H9 (cell line): ENCODE measurements around the gene SRGAP1. TPM values are rescaled to one million over a fixed set of nuclear protein-coding genes. Genes with fewer than 3 reads are reported as not detected.

ENCODE experiments used
- DNase-seq: peaks from one replicate; pipeline ENCODE4 v3.0.0-alpha.2; 2017
- H2AFZ ChIP-seq: one replicate; pipeline ENCODE4 v1.6.1; 2013; ENCODE audit warnings: mild to moderate bottlenecking, low read length, control low read depth, moderate library complexity
- H2AK5ac ChIP-seq: 2 replicates; pipeline ENCODE4 v1.6.1; 2013; ENCODE audit warnings: low read length, control low read depth, mixed read lengths; ENCODE audit not compliant: insufficient read length
- H2BK120ac ChIP-seq: one replicate; pipeline ENCODE4 v1.6.1; 2013; ENCODE audit warnings: low read depth, mild to moderate bottlenecking, low read length, control low read depth, inconsistent platforms; ENCODE audit not compliant: poor library complexity, severe bottlenecking
- H2BK12ac ChIP-seq: 2 replicates; pipeline ENCODE4 v1.6.1; 2013; ENCODE audit warnings: low read length, control low read depth, mixed read lengths, low read depth; ENCODE audit not compliant: insufficient read length
- H2BK15ac ChIP-seq: 2 replicates; pipeline ENCODE4 v1.6.1; 2013; ENCODE audit warnings: low read depth, low read length, control low read depth
- H2BK20ac ChIP-seq: one replicate; pipeline ENCODE4 v1.6.1; 2013; ENCODE audit warnings: low read depth, mild to moderate bottlenecking, low read length, control low read depth, inconsistent platforms; ENCODE audit not compliant: poor library complexity, severe bottlenecking
- H2BK5ac ChIP-seq: 2 replicates; pipeline ENCODE4 v1.6.1; 2013; ENCODE audit warnings: low read length, control low read depth, mixed read lengths; ENCODE audit not compliant: insufficient read length
- H3K14ac ChIP-seq: 2 replicates; pipeline ENCODE4 v1.6.1; 2013; ENCODE audit warnings: low read length, control low read depth; ENCODE audit not compliant: insufficient read depth
- H3K18ac ChIP-seq: 2 replicates; pipeline ENCODE4 v1.6.1; 2013; ENCODE audit warnings: low read depth, mild to moderate bottlenecking, mixed read lengths, low read length, control low read depth; ENCODE audit not compliant: insufficient read length
- H3K23ac ChIP-seq: 2 replicates; pipeline ENCODE4 v1.6.1; 2013; ENCODE audit warnings: low read length, control low read depth, mixed read lengths, low read depth; ENCODE audit not compliant: insufficient read length
- H3K23me2 ChIP-seq: 2 replicates; pipeline ENCODE4 v1.6.1; 2013; ENCODE audit warnings: low read depth, mild to moderate bottlenecking, mixed read lengths, low read length, control low read depth; ENCODE audit not compliant: insufficient read length, poor library complexity, severe bottlenecking
- H3K27ac ChIP-seq: 2 replicates; pipeline ENCODE4 v1.5.1; 2013; ENCODE audit warnings: low read length, control low read depth, mixed read lengths, low read depth; ENCODE audit not compliant: insufficient read length
- H3K27me3 ChIP-seq: 2 replicates; pipeline ENCODE4 v1.6.1; 2013; ENCODE audit warnings: low read length, control low read depth, inconsistent platforms; ENCODE audit not compliant: insufficient read depth
- H3K4ac ChIP-seq: 2 replicates; pipeline ENCODE4 v1.6.1; 2013; ENCODE audit warnings: low read depth, mild to moderate bottlenecking, control low read depth, inconsistent platforms, low read length, moderate library complexity
- H3K4me1 ChIP-seq: 2 replicates; pipeline ENCODE4 v1.6.1; 2013; ENCODE audit warnings: low read length, control low read depth, inconsistent platforms; ENCODE audit not compliant: insufficient read depth
- H3K4me2 ChIP-seq: 2 replicates; pipeline ENCODE4 v1.6.1; 2013; ENCODE audit warnings: low read length, control low read depth, mixed read lengths; ENCODE audit not compliant: insufficient read length, insufficient read depth
- H3K56ac ChIP-seq: 2 replicates; pipeline ENCODE4 v1.6.1; 2013; ENCODE audit warnings: low read depth, mild to moderate bottlenecking, mixed read lengths, low read length, control low read depth; ENCODE audit not compliant: insufficient read length
- H3K79me1 ChIP-seq: 2 replicates; pipeline ENCODE4 v1.6.1; 2013; ENCODE audit warnings: low read depth, mild to moderate bottlenecking, moderate library complexity, low read length, control low read depth, inconsistent platforms; ENCODE audit not compliant: insufficient read depth, poor library complexity, severe bottlenecking
- H3K79me2 ChIP-seq: 2 replicates; pipeline ENCODE4 v1.6.1; 2013; ENCODE audit warnings: low read length, control low read depth, inconsistent platforms; ENCODE audit not compliant: insufficient read depth
- H3K9ac ChIP-seq: 2 replicates; pipeline ENCODE4 v1.6.1; 2013; ENCODE audit warnings: low read length, control low read depth, mixed read lengths; ENCODE audit not compliant: insufficient read length; ENCODE audit errors: extremely low read depth
- H3K9me3 ChIP-seq: one replicate; pipeline ENCODE4 v1.6.1; 2013; ENCODE audit warnings: low read depth, low read length, inconsistent platforms; ENCODE audit not compliant: control insufficient read depth
- H3T11ph ChIP-seq: one replicate; pipeline ENCODE4 v1.6.1; 2013; ENCODE audit warnings: mild to moderate bottlenecking, low read length, control low read depth, inconsistent platforms
- H4K20me1 ChIP-seq: one replicate; pipeline ENCODE4 v1.6.1; 2013; ENCODE audit not compliant: control insufficient read depth, insufficient read length, insufficient read depth
- H4K5ac ChIP-seq: 2 replicates; pipeline ENCODE4 v1.6.1; 2013; ENCODE audit warnings: low read depth, mild to moderate bottlenecking, mixed read lengths, low read length, control low read depth; ENCODE audit not compliant: insufficient read length
- H4K8ac ChIP-seq: replicated peaks from 2 replicates; pipeline ENCODE4 v1.6.1; 2013; ENCODE audit warnings: low read length, control low read depth, mixed read lengths, low read depth; ENCODE audit not compliant: insufficient read length
- H4K91ac ChIP-seq: 2 replicates; pipeline ENCODE4 v1.6.1; 2013; ENCODE audit warnings: low read depth, mild to moderate bottlenecking, moderate library complexity, mixed read lengths, low read length, control low read depth; ENCODE audit not compliant: insufficient read length
- H3K27ac Mint-ChIP-seq, 3 experiments: 2 replicates in 2 of 3; 3 replicates in 1 of 3; pipeline ENCODE4 v1.8.0; 2020 to 2021; ENCODE audit warnings: mixed read lengths in 3 of 3, mild to moderate bottlenecking in 1 of 3, moderate library complexity in 1 of 3
- H3K27me3 Mint-ChIP-seq: 2 replicates; pipeline ENCODE4 v1.8.0; 2021; ENCODE audit warnings: low read depth, mild to moderate bottlenecking, moderate library complexity, mixed read lengths
- H3K36me3 Mint-ChIP-seq, 3 experiments: 2 replicates in 2 of 3; 3 replicates in 1 of 3; pipeline ENCODE4 v1.8.0; 2020 to 2021; ENCODE audit warnings: low read depth in 3 of 3, mixed read lengths in 3 of 3; ENCODE audit not compliant: insufficient read depth in 1 of 3
- H3K4me1 Mint-ChIP-seq, 2 experiments: 2 replicates each; pipeline ENCODE4 v1.8.0; 2020; ENCODE audit warnings: mixed read lengths in 2 of 2
- H3K4me3 Mint-ChIP-seq, 2 experiments: 2 replicates in 1 of 2; 3 replicates in 1 of 2; pipeline ENCODE4 v1.8.0; 2020 to 2021; ENCODE audit warnings: mild to moderate bottlenecking in 2 of 2, mixed read lengths in 2 of 2, moderate library complexity in 1 of 2
- H3K9me3 Mint-ChIP-seq, 2 experiments: 2 replicates in 1 of 2; 3 replicates in 1 of 2; pipeline ENCODE4 v1.8.0; 2020; ENCODE audit warnings: mild to moderate bottlenecking in 2 of 2, mixed read lengths in 2 of 2, moderate library complexity in 1 of 2
- CTCF ChIP-seq: fragments of 200-600 bp; sonication (generic); conservative IDR thresholded peaks from 3 replicates; pipeline ENCODE4 v1.8.0; 2021; ENCODE audit warnings: antibody characterized with exemption, mild to moderate bottlenecking
- total RNA-seq: library from RNA; stranded (reverse); gene quantifications from 2 replicates; pipeline ENCODE4 v1.2.1, GENCODE V29; 2021

SRGAP1 gene
- total RNA-seq, 1 experiment from 2014 or later, result 4.8 TPM

GRCh38 chr12:63941879-63942278 is 97.4 kb downstream of the SRGAP1 start:
- no peaks in the 10 kb centered on the region for H3K23me2 ChIP-seq
- no peak overlapping the region for H3K4me2 ChIP-seq
- no peak overlapping the region for H3K23ac ChIP-seq
- H3K14ac ChIP-seq, result no peak overlapping the region
- H2AFZ ChIP-seq, result no peak overlapping the region
- H3K79me2 ChIP-seq, result no peaks in the 10 kb centered on the region
- no peak overlapping the region for H4K8ac ChIP-seq
- no peak overlapping the region for H3K18ac ChIP-seq
- no peaks in the 10 kb centered on the region for H3K9me3 ChIP-seq
- H2BK20ac ChIP-seq, result no peak overlapping the region
- no peak for DNase-seq
- no peak overlapping the region for H2AK5ac ChIP-seq
- H4K20me1 ChIP-seq, result no peaks in the 10 kb centered on the region
- no peak overlapping the region for H3K27ac ChIP-seq
- H3K9ac ChIP-seq, result no peak overlapping the region
- Mint-ChIP-seq H3K27ac (no peak overlapping the region), H3K9me3 (no peaks in the 10 kb centered on the region; a peak in 1 of 5 replicates), H3K27me3 (no peaks in the 10 kb centered on the region), H3K4me3 (no peak overlapping the region), H3K4me1 (peaks cover 23 to 29% of the 10 kb centered on the region in 2 experiments), H3K36me3 (no peaks in the 10 kb centered on the region)
- no peak overlapping the region for H2BK12ac ChIP-seq
- H3K4me1 ChIP-seq, result peaks cover 11% of the 10 kb centered on the region
- no peak overlapping the region for H4K91ac ChIP-seq
- TF ChIP-seq CTCF, result no peak
- H2BK5ac ChIP-seq, result no peak overlapping the region
- H2BK120ac ChIP-seq, result no peak overlapping the region
- H4K5ac ChIP-seq, result no peak overlapping the region
- no peak overlapping the region for H3T11ph ChIP-seq
- no peaks in the 10 kb centered on the region for H3K27me3 ChIP-seq
- H3K4ac ChIP-seq, result no peak overlapping the region
- H2BK15ac ChIP-seq, result no peak overlapping the region
- no peak overlapping the region for H3K56ac ChIP-seq
- H3K79me1 ChIP-seq, result no peaks in the 10 kb centered on the region
